Neural progenitor cell (in vitro differentiated cells): Measurements from ENCODE around the gene TBCD. TPM values are rescaled to one million over a fixed set of nuclear protein-coding genes. Genes with fewer than 3 reads are reported as not detected.

Experiments used
- DNase-seq: peaks from one replicate; pipeline ENCODE4 v3.0.0-alpha.2; 2016; ENCODE audit warnings: low spot score
- H2AFZ ChIP-seq: fragments of 200-600 bp; sonication (generic); replicated peaks from 2 replicates; pipeline ENCODE4 v1.6.1; 2016; ENCODE audit warnings: antibody characterized with exemption
- H3F3A ChIP-seq: fragments of 200-600 bp; sonication (generic); 2 replicates; pipeline ENCODE4 v1.6.1; 2016; ENCODE audit warnings: antibody characterized with exemption, low read depth
- H3K27ac ChIP-seq: fragments of 200-600 bp; sonication (generic); 2 replicates; pipeline ENCODE4 v1.5.1; 2016; ENCODE audit warnings: mild to moderate bottlenecking
- H3K27me3 ChIP-seq: fragments of 200-600 bp; sonication (generic); 2 replicates; pipeline ENCODE4 v1.6.1; 2016; ENCODE audit warnings: mild to moderate bottlenecking, moderate library complexity
- H3K36me3 ChIP-seq: fragments of 200-600 bp; sonication (generic); 2 replicates; pipeline ENCODE4 v1.5.1; 2016
- H3K4me1 ChIP-seq: fragments of 200-600 bp; sonication (generic); 2 replicates; pipeline ENCODE4 v1.6.1; 2016; ENCODE audit warnings: mixed run types
- H3K4me2 ChIP-seq: fragments of 200-600 bp; sonication (generic); 2 replicates; pipeline ENCODE4 v1.6.1; 2016
- H3K4me3 ChIP-seq: fragments of 200-600 bp; sonication (generic); 2 replicates; pipeline ENCODE4 v1.5.1; 2016
- H3K79me2 ChIP-seq: fragments of 200-600 bp; sonication (generic); 2 replicates; pipeline ENCODE4 v1.6.1; 2016; ENCODE audit warnings: low read depth
- H3K9ac ChIP-seq: fragments of 200-600 bp; sonication (generic); 2 replicates; pipeline ENCODE4 v1.6.1; 2016
- H3K9me3 ChIP-seq: fragments of 200-600 bp; sonication (generic); 2 replicates; pipeline ENCODE4 v1.5.1; 2016; ENCODE audit warnings: low read depth
- H4K20me1 ChIP-seq: fragments of 200-600 bp; sonication (generic); 2 replicates; pipeline ENCODE4 v1.6.1; 2016; ENCODE audit warnings: low read depth
- H3K27ac Mint-ChIP-seq: 3 replicates; pipeline ENCODE4 v1.8.0; 2021; ENCODE audit warnings: mixed read lengths
- H3K27me3 Mint-ChIP-seq: 2 replicates; pipeline ENCODE4 v1.8.0; 2022; ENCODE audit warnings: low read depth, mild to moderate bottlenecking, inconsistent platforms, moderate library complexity, mixed read lengths; ENCODE audit not compliant: insufficient read depth
- H3K36me3 Mint-ChIP-seq: 3 replicates; pipeline ENCODE4 v1.8.0; 2021; ENCODE audit warnings: mixed read lengths
- H3K4me1 Mint-ChIP-seq: 3 replicates; pipeline ENCODE4 v1.8.0; 2021; ENCODE audit warnings: mixed read lengths
- H3K4me3 Mint-ChIP-seq: 3 replicates; pipeline ENCODE4 v1.8.0; 2021; ENCODE audit warnings: mild to moderate bottlenecking, moderate library complexity, mixed read lengths
- H3K9me3 Mint-ChIP-seq: 3 replicates; pipeline ENCODE4 v1.8.0; 2020; ENCODE audit warnings: mixed read lengths
- EZH2 ChIP-seq: fragments of 200-600 bp; sonication (generic); IDR thresholded peaks from 2 replicates; pipeline ENCODE4 v1.6.1; 2017; ENCODE audit warnings: antibody characterized with exemption, mild to moderate bottlenecking, moderate library complexity
- EZH2phosphoT487 ChIP-seq: fragments of 200-600 bp; sonication (generic); IDR thresholded peaks from 2 replicates; pipeline ENCODE4 v1.6.1; 2017; ENCODE audit warnings: antibody characterized with exemption
- total RNA-seq: library from RNA; depleted of rRNA; stranded (reverse); fragments of >200 nt; gene quantifications from 2 replicates; pipeline ENCODE4 v1.2.3, GENCODE V29; 2015; ENCODE audit warnings: low replicate concordance
- TF ChIP-seq, protein P1 (sequence below): fragments of 200-600 bp; sonication (generic); IDR thresholded peaks from 2 replicates; pipeline ENCODE4 v1.5.1; 2017; ENCODE audit warnings: antibody characterized with exemption, mild to moderate bottlenecking

The TBCD gene
- total RNA-seq, 1 donor from 2014 or later = 76.4 TPM

DNA sequence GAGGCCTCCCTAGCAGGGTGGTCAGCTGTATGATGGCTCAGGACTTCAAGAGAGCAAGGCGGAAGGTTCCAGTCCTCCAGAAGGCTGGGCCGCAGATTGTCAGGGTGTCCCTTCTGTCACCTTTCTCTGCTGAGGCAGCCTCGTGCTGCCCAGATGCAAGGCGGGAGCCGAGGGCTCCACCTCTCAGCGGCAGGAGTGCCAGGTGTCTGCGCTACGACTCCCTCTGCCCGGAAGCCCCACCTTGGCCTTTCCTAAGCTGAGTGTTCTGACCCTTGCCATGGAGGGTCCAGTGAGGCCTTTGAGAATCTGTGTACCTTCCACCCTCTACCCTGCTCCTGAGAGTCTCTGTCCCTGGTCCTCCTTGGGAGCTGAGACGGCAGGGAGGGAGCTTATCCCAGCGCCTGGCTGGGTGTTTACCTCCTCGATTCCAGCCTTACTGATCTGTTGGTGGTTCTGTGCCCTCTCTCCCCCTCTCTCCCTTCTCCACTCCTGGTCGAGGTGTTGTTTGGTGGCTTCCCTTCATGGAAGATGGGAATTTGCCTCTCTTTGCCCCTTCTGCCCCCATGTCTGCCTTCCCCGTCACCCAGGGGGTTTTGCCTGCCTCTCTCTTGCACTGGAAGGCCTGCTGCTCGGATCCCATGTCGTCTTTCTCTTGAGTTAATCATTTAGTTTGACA lies 90.2 kb downstream of the TBCD start:
- no peak overlapping the region for H3K4me3 ChIP-seq
- no peaks in the 10 kb centered on the region for H3K9me3 ChIP-seq
- peaks cover 14% of the 10 kb centered on the region for H3K4me1 ChIP-seq
- no peaks in the 10 kb centered on the region for H3K27me3 ChIP-seq
- H3K9ac ChIP-seq = no peak overlapping the region
- no peak for TF ChIP-seq EZH2
- TF ChIP-seq, protein P1, sequence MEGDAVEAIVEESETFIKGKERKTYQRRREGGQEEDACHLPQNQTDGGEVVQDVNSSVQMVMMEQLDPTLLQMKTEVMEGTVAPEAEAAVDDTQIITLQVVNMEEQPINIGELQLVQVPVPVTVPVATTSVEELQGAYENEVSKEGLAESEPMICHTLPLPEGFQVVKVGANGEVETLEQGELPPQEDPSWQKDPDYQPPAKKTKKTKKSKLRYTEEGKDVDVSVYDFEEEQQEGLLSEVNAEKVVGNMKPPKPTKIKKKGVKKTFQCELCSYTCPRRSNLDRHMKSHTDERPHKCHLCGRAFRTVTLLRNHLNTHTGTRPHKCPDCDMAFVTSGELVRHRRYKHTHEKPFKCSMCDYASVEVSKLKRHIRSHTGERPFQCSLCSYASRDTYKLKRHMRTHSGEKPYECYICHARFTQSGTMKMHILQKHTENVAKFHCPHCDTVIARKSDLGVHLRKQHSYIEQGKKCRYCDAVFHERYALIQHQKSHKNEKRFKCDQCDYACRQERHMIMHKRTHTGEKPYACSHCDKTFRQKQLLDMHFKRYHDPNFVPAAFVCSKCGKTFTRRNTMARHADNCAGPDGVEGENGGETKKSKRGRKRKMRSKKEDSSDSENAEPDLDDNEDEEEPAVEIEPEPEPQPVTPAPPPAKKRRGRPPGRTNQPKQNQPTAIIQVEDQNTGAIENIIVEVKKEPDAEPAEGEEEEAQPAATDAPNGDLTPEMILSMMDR = no peak
- no peak for TF ChIP-seq EZH2phosphoT487
- H4K20me1 ChIP-seq = peaks cover 8% of the 10 kb centered on the region
- no peaks in the 10 kb centered on the region for H3F3A ChIP-seq
- H3K27ac ChIP-seq = no peak overlapping the region
- no peaks in the 10 kb centered on the region for H3K9me3 Mint-ChIP-seq
- H3K4me3 Mint-ChIP-seq = no peak overlapping the region
- H2AFZ ChIP-seq = no peak overlapping the region
- no peak for DNase-seq
- peaks cover 5% of the 10 kb centered on the region for H3K36me3 Mint-ChIP-seq
- H3K79me2 ChIP-seq = no peaks in the 10 kb centered on the region
- no peaks in the 10 kb centered on the region for H3K36me3 ChIP-seq
- H3K27ac Mint-ChIP-seq = peak overlapping the region; percentile 23
- peaks cover 9% of the 10 kb centered on the region for H3K4me1 Mint-ChIP-seq
- H3K4me2 ChIP-seq = no peak overlapping the region
- no peaks in the 10 kb centered on the region for H3K27me3 Mint-ChIP-seq

DNA sequence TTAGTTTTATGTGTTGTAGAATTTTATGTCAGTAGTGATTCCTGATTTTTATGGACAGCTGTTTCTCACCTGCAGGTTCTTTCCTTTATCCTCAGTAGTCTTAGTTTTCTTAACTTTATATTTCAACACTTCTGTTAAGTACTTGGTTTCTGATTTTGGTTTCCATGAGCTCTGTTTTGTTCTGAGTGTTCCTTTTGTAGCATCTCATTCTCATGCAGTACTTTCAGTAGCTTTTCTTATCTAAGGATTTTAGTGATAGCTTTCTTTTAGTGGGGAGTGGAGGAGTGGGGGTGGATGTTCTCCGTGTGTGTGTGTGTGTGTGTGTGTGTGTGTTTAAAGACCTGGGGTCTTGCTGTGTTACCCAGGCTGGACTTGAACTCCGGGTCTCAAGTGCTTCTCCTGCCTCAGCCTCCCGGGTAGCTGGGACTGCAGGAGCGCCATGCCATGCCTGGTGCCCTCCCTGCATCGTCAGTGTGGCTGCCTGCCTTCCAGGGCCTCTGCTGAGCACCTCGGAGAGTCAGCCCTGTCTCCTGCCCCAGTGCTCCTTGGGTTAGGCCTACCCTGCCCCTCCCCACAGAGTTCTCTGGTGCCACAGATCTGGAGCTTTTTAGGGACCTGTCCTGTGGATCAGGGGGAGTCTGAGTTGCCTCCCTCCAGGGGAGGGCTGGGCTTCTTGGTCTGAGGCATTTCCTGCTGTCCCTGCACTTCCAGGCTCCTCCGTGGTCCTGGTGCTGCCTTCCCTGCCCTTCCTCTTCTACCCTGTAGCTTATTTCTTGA lies 92.2 kb downstream of the TBCD start:
- Histone ChIP-seq H3K27me3 (no peaks in the 10 kb centered on the region), H2AFZ (no peak overlapping the region), H3K4me1 (peaks cover 13% of the 10 kb centered on the region), H3K27ac (no peak overlapping the region), H3K9ac (peak overlapping the region; percentile 37), H3K4me3 (no peak overlapping the region), H3K36me3 (no peaks in the 10 kb centered on the region), H3K4me2 (no peak overlapping the region), H3K79me2 (no peaks in the 10 kb centered on the region), H3F3A (no peaks in the 10 kb centered on the region), H4K20me1 (peaks cover 5% of the 10 kb centered on the region), H3K9me3 (no peaks in the 10 kb centered on the region)
- H3K4me3 Mint-ChIP-seq = no peak overlapping the region
- no peak for DNase-seq
- H3K4me1 Mint-ChIP-seq = peaks cover 5% of the 10 kb centered on the region
- H3K27me3 Mint-ChIP-seq = no peaks in the 10 kb centered on the region
- peak overlapping the region; percentile 75 for H3K27ac Mint-ChIP-seq
- TF ChIP-seq EZH2 (no peak), EZH2phosphoT487 (no peak)
- TF ChIP-seq, protein P1 = no peak
- no peaks in the 10 kb centered on the region for H3K9me3 Mint-ChIP-seq
- peaks cover 13% of the 10 kb centered on the region for H3K36me3 Mint-ChIP-seq

DNA sequence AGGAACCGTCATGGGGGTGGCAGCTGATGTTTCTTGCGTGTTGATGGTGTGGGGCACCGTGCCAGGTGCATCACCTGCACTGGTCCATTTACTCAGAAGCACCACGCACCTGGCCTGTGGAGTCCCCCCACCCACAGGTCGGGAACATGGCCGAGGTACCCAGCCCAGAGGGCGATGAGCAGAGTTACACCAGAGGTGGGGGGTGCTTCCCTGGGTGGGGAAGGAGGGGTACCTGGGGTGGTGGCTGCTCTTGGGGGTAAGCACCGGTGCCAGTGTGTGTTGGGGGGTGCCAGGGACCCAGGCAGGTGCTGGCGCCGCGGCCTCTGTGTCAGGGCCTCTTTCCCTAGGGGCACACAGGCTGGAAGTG lies 92.9 kb downstream of the TBCD start:
- TF ChIP-seq EZH2 = no peak
- TF ChIP-seq, protein P1 = no peak
- TF ChIP-seq EZH2phosphoT487 = no peak
- Mint-ChIP-seq H3K4me1 (peaks cover 5% of the 10 kb centered on the region), H3K36me3 (peaks cover 16% of the 10 kb centered on the region), H3K27ac (peak overlapping the region; percentile 75), H3K4me3 (no peak overlapping the region), H3K9me3 (no peaks in the 10 kb centered on the region), H3K27me3 (no peaks in the 10 kb centered on the region)
- no peak for DNase-seq
- Histone ChIP-seq H3K27ac (no peak overlapping the region), H4K20me1 (peaks cover 2% of the 10 kb centered on the region), H3K9ac (no peak overlapping the region), H3K9me3 (no peaks in the 10 kb centered on the region), H3K27me3 (no peaks in the 10 kb centered on the region), H3F3A (no peaks in the 10 kb centered on the region), H3K4me1 (peaks cover 9% of the 10 kb centered on the region), H3K4me3 (no peak overlapping the region), H3K4me2 (no peak overlapping the region), H3K36me3 (no peaks in the 10 kb centered on the region), H3K79me2 (no peaks in the 10 kb centered on the region), H2AFZ (no peak overlapping the region)
